SU-DHL-6 (cell line): ENCODE results near the gene SNTG2.
"Not testable (repeated sequence)": the region's sequence is repeated elsewhere in the genome, so short reads cannot be mapped to it uniquely, and the experiment has no call there.

ENCODE experiments used
- EZH2phosphoT487 ChIP-seq: fragments of 200-600 bp; sonication (generic), shearing (Covaris generic); conservative IDR thresholded peaks from 2 replicates; pipeline ENCODE4 v1.6.1; 2018; ENCODE audit warnings: mild to moderate bottlenecking, antibody characterized with exemption, low read length, moderate library complexity, mixed read lengths
- TF ChIP-seq, protein P1 (sequence below): fragments of 200-600 bp; sonication (generic); IDR thresholded peaks from one replicate; pipeline ENCODE4 v1.5.1; 2017; ENCODE audit warnings: antibody characterized with exemption, mild to moderate bottlenecking, low read length, moderate library complexity; ENCODE audit not compliant: insufficient read depth, poor library complexity, severe bottlenecking

DNA sequence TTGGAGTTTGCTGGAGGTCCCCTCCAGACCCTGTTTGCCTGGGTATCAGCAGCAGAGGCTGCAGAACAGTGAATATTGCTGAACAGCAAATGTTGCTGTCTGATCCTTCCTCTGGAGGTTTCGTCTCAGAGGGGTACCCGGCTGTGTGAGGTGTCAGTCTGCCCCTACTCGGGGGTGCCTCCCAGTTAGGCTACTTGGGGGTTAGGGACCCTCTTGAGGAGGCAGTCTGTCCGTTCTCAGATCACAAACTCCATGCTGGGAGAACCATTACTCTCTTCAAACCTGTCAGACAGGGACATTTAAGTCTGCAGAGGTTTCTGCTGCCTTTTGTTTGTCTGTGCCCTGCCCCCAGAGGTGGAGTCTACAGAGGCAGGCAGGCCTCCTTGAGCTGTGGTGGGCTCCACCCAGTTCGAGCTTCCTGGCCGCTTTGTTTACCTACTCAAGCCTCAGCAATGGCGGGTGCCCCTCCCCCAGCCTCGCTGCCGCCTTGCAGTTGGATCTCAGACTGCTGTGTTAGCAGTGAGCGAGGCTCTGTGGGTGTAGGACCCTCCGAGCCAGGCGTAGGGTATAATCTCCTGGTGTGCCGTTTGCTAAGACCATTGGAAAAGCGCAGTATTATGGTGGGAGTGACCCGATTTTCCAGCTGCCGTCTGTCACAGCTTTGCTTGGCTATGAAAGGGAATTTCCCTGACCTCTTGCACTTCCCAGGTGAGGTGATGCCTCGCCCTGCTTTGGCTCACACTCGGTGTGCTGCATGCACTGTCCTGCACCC lies 437.5 kb downstream of the SNTG2 start:
- TF ChIP-seq, protein P1, sequence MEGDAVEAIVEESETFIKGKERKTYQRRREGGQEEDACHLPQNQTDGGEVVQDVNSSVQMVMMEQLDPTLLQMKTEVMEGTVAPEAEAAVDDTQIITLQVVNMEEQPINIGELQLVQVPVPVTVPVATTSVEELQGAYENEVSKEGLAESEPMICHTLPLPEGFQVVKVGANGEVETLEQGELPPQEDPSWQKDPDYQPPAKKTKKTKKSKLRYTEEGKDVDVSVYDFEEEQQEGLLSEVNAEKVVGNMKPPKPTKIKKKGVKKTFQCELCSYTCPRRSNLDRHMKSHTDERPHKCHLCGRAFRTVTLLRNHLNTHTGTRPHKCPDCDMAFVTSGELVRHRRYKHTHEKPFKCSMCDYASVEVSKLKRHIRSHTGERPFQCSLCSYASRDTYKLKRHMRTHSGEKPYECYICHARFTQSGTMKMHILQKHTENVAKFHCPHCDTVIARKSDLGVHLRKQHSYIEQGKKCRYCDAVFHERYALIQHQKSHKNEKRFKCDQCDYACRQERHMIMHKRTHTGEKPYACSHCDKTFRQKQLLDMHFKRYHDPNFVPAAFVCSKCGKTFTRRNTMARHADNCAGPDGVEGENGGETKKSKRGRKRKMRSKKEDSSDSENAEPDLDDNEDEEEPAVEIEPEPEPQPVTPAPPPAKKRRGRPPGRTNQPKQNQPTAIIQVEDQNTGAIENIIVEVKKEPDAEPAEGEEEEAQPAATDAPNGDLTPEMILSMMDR: not testable (repeated sequence)
- TF ChIP-seq EZH2phosphoT487: not testable (repeated sequence)
